PFSK-1 (cell line): ENCODE data around the gene CSPG4.

Experiments
- POLR2AphosphoS5 ChIP-seq: IDR thresholded peaks from 2 replicates; pipeline ENCODE4 v1.6.1; 2012; ENCODE audit warnings: low read depth, mild to moderate bottlenecking, control low read depth, low read length, moderate library complexity
- TAF1 ChIP-seq: IDR thresholded peaks from 2 replicates; pipeline ENCODE4 v1.6.1; 2012; ENCODE audit warnings: low read length, control low read depth, borderline replicate concordance; ENCODE audit not compliant: insufficient read depth
- TF ChIP-seq, protein P1 (sequence below), 2 experiments: IDR thresholded peaks; 2 replicates each; pipeline versions ENCODE4 v1.6.1 to v1.8.0; 2011 to 2012; ENCODE audit warnings: low read depth in 2 of 2, low read length in 2 of 2, control low read depth in 1 of 2, inconsistent platforms in 1 of 2, mild to moderate bottlenecking in 1 of 2, moderate library complexity in 1 of 2; ENCODE audit not compliant: insufficient read depth in 1 of 2

- no peak for TF ChIP-seq TAF1
- TF ChIP-seq, protein P1, sequence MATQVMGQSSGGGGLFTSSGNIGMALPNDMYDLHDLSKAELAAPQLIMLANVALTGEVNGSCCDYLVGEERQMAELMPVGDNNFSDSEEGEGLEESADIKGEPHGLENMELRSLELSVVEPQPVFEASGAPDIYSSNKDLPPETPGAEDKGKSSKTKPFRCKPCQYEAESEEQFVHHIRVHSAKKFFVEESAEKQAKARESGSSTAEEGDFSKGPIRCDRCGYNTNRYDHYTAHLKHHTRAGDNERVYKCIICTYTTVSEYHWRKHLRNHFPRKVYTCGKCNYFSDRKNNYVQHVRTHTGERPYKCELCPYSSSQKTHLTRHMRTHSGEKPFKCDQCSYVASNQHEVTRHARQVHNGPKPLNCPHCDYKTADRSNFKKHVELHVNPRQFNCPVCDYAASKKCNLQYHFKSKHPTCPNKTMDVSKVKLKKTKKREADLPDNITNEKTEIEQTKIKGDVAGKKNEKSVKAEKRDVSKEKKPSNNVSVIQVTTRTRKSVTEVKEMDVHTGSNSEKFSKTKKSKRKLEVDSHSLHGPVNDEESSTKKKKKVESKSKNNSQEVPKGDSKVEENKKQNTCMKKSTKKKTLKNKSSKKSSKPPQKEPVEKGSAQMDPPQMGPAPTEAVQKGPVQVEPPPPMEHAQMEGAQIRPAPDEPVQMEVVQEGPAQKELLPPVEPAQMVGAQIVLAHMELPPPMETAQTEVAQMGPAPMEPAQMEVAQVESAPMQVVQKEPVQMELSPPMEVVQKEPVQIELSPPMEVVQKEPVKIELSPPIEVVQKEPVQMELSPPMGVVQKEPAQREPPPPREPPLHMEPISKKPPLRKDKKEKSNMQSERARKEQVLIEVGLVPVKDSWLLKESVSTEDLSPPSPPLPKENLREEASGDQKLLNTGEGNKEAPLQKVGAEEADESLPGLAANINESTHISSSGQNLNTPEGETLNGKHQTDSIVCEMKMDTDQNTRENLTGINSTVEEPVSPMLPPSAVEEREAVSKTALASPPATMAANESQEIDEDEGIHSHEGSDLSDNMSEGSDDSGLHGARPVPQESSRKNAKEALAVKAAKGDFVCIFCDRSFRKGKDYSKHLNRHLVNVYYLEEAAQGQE (IDR thresholded peaks at IDR 0.05; ENCODE audit: insufficient read depth in 1 of 2, low read depth in 2 of 2, low read length in 2 of 2) = no peak
- TF ChIP-seq POLR2AphosphoS5 = no peak
Observed at GRCh38 chr15:75685195-75685594, 27.5 kb downstream of the CSPG4 start.
